Subcutaneous abdominal adipose tissue (tissue), 5 donors: ENCODE measurements around the gene SOX13.
"Not testable (repeated sequence)": the region's sequence is repeated elsewhere in the genome, so short reads cannot be mapped to it uniquely, and the experiment has no call there.

Experiments used
- H3K27ac ChIP-seq: one replicate; pipeline ENCODE4 v1.7.0; 2013; ENCODE audit warnings: low read depth, mild to moderate bottlenecking, inconsistent platforms, low read length, moderate library complexity
- H3K27me3 ChIP-seq, 5 donors: one replicate each; pipeline ENCODE4 v1.7.0; 2013; ENCODE audit warnings: low read length in 5 of 5, inconsistent platforms in 1 of 5; ENCODE audit not compliant: control insufficient read depth in 5 of 5, insufficient read depth in 4 of 5
- H3K36me3 ChIP-seq, 5 donors: one replicate each; pipeline ENCODE4 v1.7.0; 2013; ENCODE audit warnings: low read length in 5 of 5; ENCODE audit not compliant: control insufficient read depth in 5 of 5, insufficient read depth in 5 of 5
- H3K4me1 ChIP-seq, 5 donors: one replicate each; pipeline ENCODE4 v1.7.0; 2013; ENCODE audit warnings: low read length in 5 of 5, mild to moderate bottlenecking in 3 of 5, moderate library complexity in 1 of 5; ENCODE audit not compliant: control insufficient read depth in 5 of 5, insufficient read depth in 5 of 5
- H3K4me3 ChIP-seq, 5 donors: one replicate each; pipeline ENCODE4 v1.7.0; 2013; ENCODE audit warnings: low read length in 5 of 5, low read depth in 1 of 5
- H3K9ac ChIP-seq, 5 donors: one replicate each; pipeline ENCODE4 v1.7.0; 2013; ENCODE audit warnings: low read length in 5 of 5, mild to moderate bottlenecking in 4 of 5, moderate library complexity in 3 of 5
- H3K9me3 ChIP-seq, 5 donors: one replicate each; pipeline ENCODE4 v1.7.0; 2013; ENCODE audit warnings: low read length in 5 of 5; ENCODE audit not compliant: control insufficient read depth in 5 of 5
- donor health status: healthy.
- donor health status: healthy.
- donor health status: healthy.
- donor health status: healthy.
- donor health status: healthy.

SOX13 gene

GRCh38 chr1:204093421-204093717, 20.5 kb downstream of the SOX13 start:
- Histone ChIP-seq H3K4me1 (peaks cover 14 to 63% (median 30%) of the 10 kb centered on the region in 5 donors), H3K36me3 (no peaks in the 10 kb centered on the region), H3K27me3 (no peaks in the 10 kb centered on the region), H3K9me3 (no peaks in the 10 kb centered on the region), H3K27ac (no peak overlapping the region), H3K9ac (no peak overlapping the region), H3K4me3 (no peak overlapping the region)

GRCh38 chr1:204093781-204094180, 20.9 kb downstream of the SOX13 start:
- no peak overlapping the region for H3K9ac ChIP-seq
- H3K27ac ChIP-seq, result peak overlapping the region; percentile 24

GRCh38 chr1:204094313-204094729, 21.4 kb downstream of the SOX13 start:
- H3K9me3 ChIP-seq, result no peaks in the 10 kb centered on the region
- H3K27ac ChIP-seq, result peak overlapping the region; percentile 24
- H3K4me1 ChIP-seq, result peaks cover 7 to 58% (median 21%) of the 10 kb centered on the region in 5 donors
- H3K9ac ChIP-seq, result no peak overlapping the region
- H3K27me3 ChIP-seq, result no peaks in the 10 kb centered on the region
- H3K36me3 ChIP-seq, result no peaks in the 10 kb centered on the region
- H3K4me3 ChIP-seq, result no peak overlapping the region

More at GRCh38 chr1:204093781-204094180, 20.9 kb downstream of the SOX13 start:
- Histone ChIP-seq H3K27me3 (no peaks in the 10 kb centered on the region), H3K9me3 (no peaks in the 10 kb centered on the region), H3K4me1 (peaks cover 10 to 62% (median 26%) of the 10 kb centered on the region in 5 donors), H3K4me3 (no peak overlapping the region), H3K36me3 (no peaks in the 10 kb centered on the region)

GRCh38 chr1:204094856-204095634, 22.1 kb downstream of the SOX13 start:
- no peaks in the 10 kb centered on the region for H3K27me3 ChIP-seq

GRCh38 chr1:204096931-204097330, 24.0 kb downstream of the SOX13 start:
- peaks cover 0 to 51% (median 15%) of the 10 kb centered on the region in 5 donors for H3K4me1 ChIP-seq
- no peak overlapping the region for H3K27ac ChIP-seq
- no peak overlapping the region for H3K4me3 ChIP-seq
- H3K9ac ChIP-seq, result no peak overlapping the region
- H3K9me3 ChIP-seq, result no peaks in the 10 kb centered on the region
- H3K36me3 ChIP-seq, result no peaks in the 10 kb centered on the region
- no peaks in the 10 kb centered on the region for H3K27me3 ChIP-seq

More at GRCh38 chr1:204094856-204095634, 22.1 kb downstream of the SOX13 start:
- Histone ChIP-seq H3K27ac (peak overlapping the region; percentile 24), H3K9me3 (no peaks in the 10 kb centered on the region), H3K4me1 (peaks cover 0 to 51% (median 15%) of the 10 kb centered on the region in 5 donors), H3K4me3 (no peak overlapping the region), H3K9ac (no peak overlapping the region), H3K36me3 (no peaks in the 10 kb centered on the region)

GRCh38 chr1:204098683-204099082, 25.8 kb downstream of the SOX13 start:
- Histone ChIP-seq H3K4me1 (peaks cover 13 to 55% (median 33%) of the 10 kb centered on the region in 5 donors), H3K9ac (peak overlapping the region in 1 of 5 donors; percentile 46), H3K27me3 (no peaks in the 10 kb centered on the region), H3K9me3 (no peaks in the 10 kb centered on the region), H3K27ac (no peak overlapping the region), H3K4me3 (no peak overlapping the region), H3K36me3 (no peaks in the 10 kb centered on the region)

- not testable (repeated sequence) for H3K9me3 ChIP-seq, H3K27me3 ChIP-seq, H3K4me3 ChIP-seq, H3K36me3 ChIP-seq, H3K9ac ChIP-seq, H3K27ac ChIP-seq
- H3K4me1 ChIP-seq, result peaks cover 15 to 56% (median 37%) of the 10 kb centered on the region in 5 donors
Measured at GRCh38 chr1:204099754-204100153, 26.8 kb downstream of the SOX13 start.

GRCh38 chr1:204102029-204102611, 29.2 kb downstream of the SOX13 start:
- no peak overlapping the region for H3K27ac ChIP-seq
- H3K4me1 ChIP-seq, result peaks cover 15 to 52% (median 36%) of the 10 kb centered on the region in 5 donors
- H3K27me3 ChIP-seq, result no peaks in the 10 kb centered on the region
- H3K36me3 ChIP-seq, result no peaks in the 10 kb centered on the region
- no peak overlapping the region for H3K9ac ChIP-seq
- H3K9me3 ChIP-seq, result no peaks in the 10 kb centered on the region
- peak overlapping the region in 2 of 5 donors; percentile 0 to 1 for H3K4me3 ChIP-seq

- Histone ChIP-seq H3K27me3 (no peaks in the 10 kb centered on the region), H3K4me1 (peaks cover 15 to 60% (median 41%) of the 10 kb centered on the region in 5 donors), H3K27ac (peak overlapping the region; percentile 75), H3K9me3 (no peaks in the 10 kb centered on the region), H3K4me3 (peak overlapping the region; percentile 0 to 37 (median 14)), H3K36me3 (no peaks in the 10 kb centered on the region), H3K9ac (peak overlapping the region in 1 of 5 donors; percentile 48)
Measured at GRCh38 chr1:204102739-204103430, 30.0 kb downstream of the SOX13 start.

- Histone ChIP-seq H3K27me3 (no peaks in the 10 kb centered on the region), H3K4me3 (peak overlapping the region in 4 of 5 donors; percentile 12 to 37 (median 16)), H3K4me1 (peaks cover 15 to 65% (median 41%) of the 10 kb centered on the region in 5 donors), H3K27ac (peak overlapping the region; percentile 75), H3K9me3 (no peaks in the 10 kb centered on the region), H3K9ac (peak overlapping the region in 1 of 5 donors; percentile 48), H3K36me3 (no peaks in the 10 kb centered on the region)
Measured at GRCh38 chr1:204103431-204103741, 30.5 kb downstream of the SOX13 start.
